PC-3 (cell line): ENCODE results near the gene CLEC16A. TPM values are rescaled to one million over a fixed set of nuclear protein-coding genes. Genes with fewer than 3 reads are reported as not detected.

Source experiments
- ATAC-seq: fragments of 200-7000 bp; cut with Tn5 transposase; 2 replicates; pipeline ENCODE4 v1.9.1; 2020; ENCODE audit warnings: mild to moderate bottlenecking, moderate library complexity
- BruUV-seq: library from RNA; stranded (reverse); fragments of 400-500 nt; replicated peaks from 2 replicates; lab custom pipeline; 2021; lab: Mats Ljungman, UMichigan
- CTCF ChIA-PET: fragments of 300-600 bp; sonication (Branson Sonifier 250); formaldehyde crosslinking; loops from one replicate; lab custom pipeline; 2022; ENCODE audit warnings: antibody characterized with exemption; lab: Charles Lee
- POLR2A ChIA-PET: fragments of 300-600 bp; sonication (Branson Sonifier 250); formaldehyde crosslinking; loops from one replicate; lab custom pipeline; 2022; ENCODE audit warnings: antibody characterized with exemption; ENCODE audit not compliant: unreplicated experiment; lab: Charles Lee
- DNase-seq: peaks from one replicate; pipeline ENCODE4 v3.0.0-alpha.2; 2015
- H2AFZ ChIP-seq: fragments of 300-600 bp; sonication (generic); 2 replicates; pipeline ENCODE4 v1.6.0; 2016; ENCODE audit warnings: antibody characterized with exemption, low read length
- H3F3A ChIP-seq: fragments of 300-600 bp; sonication (generic); one replicate; pipeline ENCODE4 v1.6.0; 2017; ENCODE audit warnings: antibody characterized with exemption, low read length, control low read depth, mild to moderate bottlenecking; ENCODE audit not compliant: unreplicated experiment
- H3K27ac ChIP-seq: fragments of 300-600 bp; sonication (generic); 2 replicates; pipeline ENCODE4 v1.5.1; 2016; ENCODE audit warnings: mild to moderate bottlenecking, low read length
- H3K27me3 ChIP-seq: fragments of 300-600 bp; sonication (generic); 2 replicates; pipeline ENCODE4 v1.6.1; 2016; ENCODE audit warnings: low read length, mixed read lengths
- H3K36me3 ChIP-seq: fragments of 300-600 bp; sonication (generic); 2 replicates; pipeline ENCODE4 v1.6.1; 2016; ENCODE audit warnings: low read depth, mixed run types, low read length, mixed read lengths
- H3K4me1 ChIP-seq: fragments of 300-600 bp; sonication (generic); 2 replicates; pipeline ENCODE4 v1.5.1; 2016; ENCODE audit warnings: low read length; ENCODE audit not compliant: insufficient read depth
- H3K4me2 ChIP-seq: fragments of 300-600 bp; sonication (generic); 2 replicates; pipeline ENCODE4 v1.6.0; 2016; ENCODE audit warnings: low read length
- H3K4me3 ChIP-seq: fragments of 300-600 bp; sonication (generic); 2 replicates; pipeline ENCODE4 v1.5.1; 2016; ENCODE audit warnings: mild to moderate bottlenecking, low read length, mixed read lengths
- H3K79me2 ChIP-seq: fragments of 300-600 bp; sonication (generic); 2 replicates; pipeline ENCODE4 v1.6.1; 2017; ENCODE audit warnings: low read length, mixed read lengths
- H3K9ac ChIP-seq: fragments of 300-600 bp; sonication (generic); 2 replicates; pipeline ENCODE4 v1.6.0; 2016; ENCODE audit warnings: mild to moderate bottlenecking, low read length
- H3K9me2 ChIP-seq: fragments of 300-600 bp; sonication (generic); replicated peaks from 2 replicates; pipeline ENCODE4 v1.6.1; 2016; ENCODE audit warnings: mixed run types, low read length, mixed read lengths
- H3K9me3 ChIP-seq: fragments of 300-600 bp; sonication (generic); 2 replicates; pipeline ENCODE4 v1.6.1; 2016; ENCODE audit warnings: low read length, mixed read lengths
- H4K20me1 ChIP-seq: fragments of 300-600 bp; sonication (generic); 2 replicates; pipeline ENCODE4 v1.6.1; 2016; ENCODE audit warnings: low read length, mixed read lengths
- CTCF ChIP-seq: fragments of 300-600 bp; sonication (generic); conservative IDR thresholded peaks from 2 replicates; pipeline ENCODE4 v1.5.1; 2017; ENCODE audit warnings: antibody characterized with exemption, low read depth, mild to moderate bottlenecking, low read length
- EZH2 ChIP-seq: fragments of 300-600 bp; sonication (generic); IDR thresholded peaks from one replicate; pipeline ENCODE4 v1.6.1; 2017; ENCODE audit warnings: antibody characterized with exemption, mild to moderate bottlenecking, low read length; ENCODE audit not compliant: unreplicated experiment
- EZH2phosphoT487 ChIP-seq: fragments of 300-600 bp; sonication (generic); IDR thresholded peaks from 2 replicates; pipeline ENCODE4 v1.6.1; 2018; ENCODE audit warnings: mild to moderate bottlenecking, antibody characterized with exemption, low read length, borderline replicate concordance
- intact Hi-C: fragments of 100-400 bp; cut with micrococcal nuclease; formaldehyde crosslinking; loops from 2 replicates; pipeline ENCODE4 v1.9.0; 2023
- total RNA-seq: library from RNA; depleted of rRNA; stranded (reverse); fragments of >200 nt; gene quantifications from 2 replicates; pipeline ENCODE4 v1.2.3, GENCODE V29; 2014

Gene CLEC16A
- total RNA-seq, 1 experiment from 2014 or later: 9.5 TPM

- Histone ChIP-seq H3K9me2 (no peaks in the 10 kb centered on the region), H3K4me1 (peaks cover 11% of the 10 kb centered on the region), H3K4me3 (no peak overlapping the region), H3F3A (no peaks in the 10 kb centered on the region), H2AFZ (no peak overlapping the region), H3K27ac (no peak overlapping the region), H3K9ac (no peak overlapping the region), H3K79me2 (no peaks in the 10 kb centered on the region), H4K20me1 (no peaks in the 10 kb centered on the region), H3K4me2 (no peak overlapping the region), H3K9me3 (no peaks in the 10 kb centered on the region), H3K27me3 (no peaks in the 10 kb centered on the region), H3K36me3 (no peaks in the 10 kb centered on the region)
- ATAC-seq (no peak), DNase-seq (no peak)
- TF ChIP-seq CTCF: no peak
- TF ChIP-seq EZH2: no peak
- no peak for TF ChIP-seq EZH2phosphoT487
- POLR2A ChIA-PET: no interaction called here
- intact Hi-C loops: no loop called here
- CTCF ChIA-PET: no interaction called here
- no TSS peak for BruUV-seq
These were observed 198.6 kb downstream of the CLEC16A start for GRCh38 chr16:11142951-11143350.

- ChIA-PET CTCF (no interaction called here), POLR2A (no interaction called here)
These were observed 199.1 kb downstream of the CLEC16A start for GRCh38 chr16:11143372-11144035.

More at GRCh38 chr16:11143372-11144035, 199.1 kb downstream of the CLEC16A start:
- Histone ChIP-seq H3K27me3 (no peaks in the 10 kb centered on the region), H3K9ac (no peak overlapping the region), H3K4me2 (no peak overlapping the region), H4K20me1 (no peaks in the 10 kb centered on the region), H3K4me3 (no peak overlapping the region), H3K36me3 (no peaks in the 10 kb centered on the region), H3K9me3 (no peaks in the 10 kb centered on the region), H3F3A (no peaks in the 10 kb centered on the region), H2AFZ (no peak overlapping the region), H3K9me2 (no peaks in the 10 kb centered on the region), H3K27ac (no peak overlapping the region), H3K79me2 (no peaks in the 10 kb centered on the region), H3K4me1 (peaks cover 5% of the 10 kb centered on the region)
- no TSS peak for BruUV-seq
- no peak for DNase-seq
- ATAC-seq: no peak
- intact Hi-C loops: no loop called here
- no peak for TF ChIP-seq EZH2
- no peak for TF ChIP-seq EZH2phosphoT487
- TF ChIP-seq CTCF: no peak
